ENCODE results near the gene ATP11A.

DNA sequence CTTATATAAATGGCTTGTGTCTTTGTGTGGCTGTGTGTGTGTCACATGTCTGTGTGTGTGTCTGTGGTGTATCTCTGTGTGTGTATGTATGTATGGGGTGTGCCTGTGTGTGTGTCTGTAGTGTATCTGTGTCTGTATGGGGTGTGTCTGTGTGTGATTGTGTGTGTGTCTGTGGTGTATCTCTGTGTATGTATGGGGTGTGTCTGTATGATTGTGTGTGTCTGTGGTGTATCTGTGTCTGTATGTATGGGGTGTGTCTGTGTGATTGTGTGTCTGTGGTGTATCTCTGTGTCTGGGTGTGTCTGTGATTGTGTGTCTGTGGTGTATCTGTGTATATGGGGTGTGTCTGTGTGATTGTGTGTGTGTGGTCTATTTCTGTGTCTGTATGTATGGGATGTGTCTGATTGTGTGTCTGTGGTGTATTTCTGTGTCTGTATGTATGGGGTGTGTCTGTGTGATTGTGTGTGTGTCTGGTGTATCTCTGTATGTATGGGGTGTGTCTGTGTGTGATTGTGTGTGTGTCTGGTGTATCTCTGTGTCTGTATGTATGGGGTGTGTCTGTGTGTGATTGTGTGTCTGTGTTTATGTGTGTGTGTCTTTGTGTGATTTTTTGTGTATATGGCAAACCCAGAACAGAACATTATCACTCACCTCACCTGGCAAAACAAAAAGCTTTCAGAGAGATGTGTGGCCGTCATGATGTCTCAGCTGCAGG is 223.0 kb downstream of the ATP11A start:
- TF ChIP-seq POLR2A (IDR thresholded peaks at IDR 0.05; ENCODE audit: low read length) (no peak), GATA1 (IDR thresholded peaks at IDR 0.05; ENCODE audit: low read depth, low read length) (no peak)

Data from erythroblast (primary cell).